Osteocyte (in vitro differentiated cells): ENCODE results near the gene SGCG. TPM values are rescaled to one million over a fixed set of nuclear protein-coding genes. Genes with fewer than 3 reads are reported as not detected.

Experiments
- DNase-seq: peaks from one replicate; pipeline ENCODE4 v3.0.0; 2021; ENCODE audit warnings: mixed read lengths; ENCODE audit not compliant: unreplicated experiment; ENCODE audit errors: extremely low spot score
- H3K27ac Mint-ChIP-seq: one replicate; pipeline ENCODE4 v1.8.0; 2021; ENCODE audit warnings: mild to moderate bottlenecking, mixed read lengths; ENCODE audit not compliant: unreplicated experiment
- H3K27me3 Mint-ChIP-seq: one replicate; pipeline ENCODE4 v1.8.0; 2021; ENCODE audit warnings: mixed read lengths; ENCODE audit not compliant: unreplicated experiment
- H3K36me3 Mint-ChIP-seq: one replicate; pipeline ENCODE4 v1.8.0; 2021; ENCODE audit warnings: mixed read lengths; ENCODE audit not compliant: unreplicated experiment
- H3K4me1 Mint-ChIP-seq: one replicate; pipeline ENCODE4 v1.8.0; 2021; ENCODE audit warnings: mixed read lengths; ENCODE audit not compliant: unreplicated experiment
- H3K4me3 Mint-ChIP-seq: one replicate; pipeline ENCODE4 v1.8.0; 2021; ENCODE audit warnings: mild to moderate bottlenecking, moderate library complexity, mixed read lengths; ENCODE audit not compliant: unreplicated experiment
- H3K9me3 Mint-ChIP-seq: one replicate; pipeline ENCODE4 v1.8.0; 2021; ENCODE audit warnings: mixed read lengths; ENCODE audit not compliant: unreplicated experiment
- CTCF ChIP-seq: fragments of 200-600 bp; sonication (generic); IDR thresholded peaks from 2 replicates; pipeline ENCODE4 v1.5.0; 2021; ENCODE audit warnings: antibody characterized with exemption, mild to moderate bottlenecking, moderate library complexity
- total RNA-seq: library from RNA; stranded (reverse); gene quantifications from 2 replicates; pipeline ENCODE4 v1.2.1, GENCODE V29; 2021

Gene SGCG
- total RNA-seq, 1 donor from 2014 or later = 0.70 TPM

GRCh38 chr13:23354520-23354919 lies 173.7 kb downstream of the SGCG start:
- peaks cover 14% of the 10 kb centered on the region for H3K4me1 Mint-ChIP-seq
- DNase-seq = no peak
- no peak overlapping the region for H3K27ac Mint-ChIP-seq
- peaks cover 49% of the 10 kb centered on the region for H3K36me3 Mint-ChIP-seq
- H3K9me3 Mint-ChIP-seq = no peaks in the 10 kb centered on the region
- H3K27me3 Mint-ChIP-seq = no peaks in the 10 kb centered on the region
- no peak overlapping the region for H3K4me3 Mint-ChIP-seq
- TF ChIP-seq CTCF = no peak

GRCh38 chr13:23356368-23356767 lies 175.6 kb downstream of the SGCG start:
- Mint-ChIP-seq H3K4me3 (no peak overlapping the region), H3K27me3 (no peaks in the 10 kb centered on the region), H3K27ac (no peak overlapping the region), H3K4me1 (peaks cover 4% of the 10 kb centered on the region), H3K9me3 (no peaks in the 10 kb centered on the region), H3K36me3 (peaks cover 42% of the 10 kb centered on the region)
- DNase-seq = no peak
- TF ChIP-seq CTCF = no peak

GRCh38 chr13:23357349-23357748 lies 176.6 kb downstream of the SGCG start:
- H3K4me3 Mint-ChIP-seq = no peak overlapping the region
- H3K27ac Mint-ChIP-seq = no peak overlapping the region
- no peaks in the 10 kb centered on the region for H3K9me3 Mint-ChIP-seq
- peaks cover 38% of the 10 kb centered on the region for H3K36me3 Mint-ChIP-seq
- peaks cover 2% of the 10 kb centered on the region for H3K4me1 Mint-ChIP-seq
- DNase-seq = no peak
- TF ChIP-seq CTCF = no peak
- no peaks in the 10 kb centered on the region for H3K27me3 Mint-ChIP-seq

- H3K4me3 Mint-ChIP-seq = no peak overlapping the region
- no peak overlapping the region for H3K27ac Mint-ChIP-seq
- DNase-seq = no peak
- H3K36me3 Mint-ChIP-seq = peaks cover 35% of the 10 kb centered on the region
- no peaks in the 10 kb centered on the region for H3K4me1 Mint-ChIP-seq
- no peaks in the 10 kb centered on the region for H3K27me3 Mint-ChIP-seq
- H3K9me3 Mint-ChIP-seq = no peaks in the 10 kb centered on the region
- TF ChIP-seq CTCF = no peak
Observed at GRCh38 chr13:23359882-23360281, 179.1 kb downstream of the SGCG start.

- DNase-seq = no peak
- no peaks in the 10 kb centered on the region for H3K4me1 Mint-ChIP-seq
- no peaks in the 10 kb centered on the region for H3K9me3 Mint-ChIP-seq
- H3K4me3 Mint-ChIP-seq = no peak overlapping the region
- no peak for TF ChIP-seq CTCF
- H3K36me3 Mint-ChIP-seq = peaks cover 43% of the 10 kb centered on the region
- no peak overlapping the region for H3K27ac Mint-ChIP-seq
- H3K27me3 Mint-ChIP-seq = no peaks in the 10 kb centered on the region
Observed at GRCh38 chr13:23365652-23366051, 184.9 kb downstream of the SGCG start.
